Heart left ventricle (tissue), 16 donors: ENCODE results near the gene ARG2. TPM values are rescaled to one million over a fixed set of nuclear protein-coding genes. Genes with fewer than 3 reads are reported as not detected.

Experiments
- ATAC-seq, 4 donors: fragments of 200-7000 bp; cut with Tn5 transposase; one replicate each; pipeline ENCODE4 v1.9.1; 2020 to 2022; ENCODE audit warnings: moderate library complexity in 4 of 4, mild to moderate bottlenecking in 3 of 4, moderate number of reproducible peaks in 1 of 4
- DNase-seq, 5 donors: peaks; one replicate each; pipeline ENCODE4 v3.0.0-alpha.2; 2020
- H3K27ac ChIP-seq, 12 donors: fragments of 200-600 bp; sonication (generic) in 4 of 12; one replicate each; pipeline versions ENCODE4 v1.5.0 to v1.8.0; 2016 to 2022; ENCODE audit warnings: mild to moderate bottlenecking in 2 of 12
- H3K27me3 ChIP-seq, 9 donors: fragments of 200-600 bp; sonication (generic) in 2 of 9; one replicate each; pipeline versions ENCODE4 v1.5.1 to v1.8.0; 2016 to 2022; ENCODE audit warnings: mild to moderate bottlenecking in 3 of 9
- H3K36me3 ChIP-seq, 9 donors: fragments of 200-600 bp; sonication (generic) in 2 of 9; one replicate each; pipeline versions ENCODE4 v1.5.0 to v1.8.0; 2018 to 2022; ENCODE audit warnings: mild to moderate bottlenecking in 2 of 9
- H3K4me1 ChIP-seq, 12 donors: fragments of 200-600 bp; sonication (generic) in 4 of 12; one replicate each; pipeline versions ENCODE4 v1.5.0 to v1.8.0; 2016 to 2022; ENCODE audit warnings: mild to moderate bottlenecking in 3 of 12
- H3K4me3 ChIP-seq, 12 donors: fragments of 200-600 bp; sonication (generic) in 4 of 12; one replicate each; pipeline versions ENCODE4 v1.5.0 to v1.8.0; 2017 to 2022; ENCODE audit warnings: mild to moderate bottlenecking in 9 of 12, moderate library complexity in 4 of 12
- H3K9me3 ChIP-seq, 12 donors: fragments of 200-600 bp; sonication (generic) in 4 of 12; one replicate each; pipeline versions ENCODE4 v1.5.0 to v1.8.0; 2016 to 2022; ENCODE audit warnings: mild to moderate bottlenecking in 1 of 12
- POLR2A ChIP-seq, 2 donors: fragments of 450-650 bp; IDR thresholded peaks; one replicate each; pipeline ENCODE4 v1.6.1; 2017; ENCODE audit warnings: antibody characterized with exemption in 2 of 2, mild to moderate bottlenecking in 2 of 2, moderate library complexity in 2 of 2
- WGBS, 4 donors: extraction: QIAGEN DNeasy Blood & Tissue Kit in 2 of 4; methylation state at CpG; one replicate each; pipeline versions ENCODE4 v1.1.5 to v1.1.7; 2013 to 2018; 5-methylcytosine and 5-hydroxymethylcytosine counted together
- intact Hi-C, 10 donors: fragments of 100-400 bp; cut with DNase I; formaldehyde crosslinking; loops; one replicate each; pipeline versions ENCODE4 v1.11.1 to v1.14.2; 2022
- polyA plus RNA-seq, 2 donors: library from polyadenylated mRNA; stranded (reverse); fragments of 200-250 nt; gene quantifications; one replicate each; pipeline ENCODE4 v1.2.3, GENCODE V29; 2013
- total RNA-seq, 9 donors: library from RNA; depleted of rRNA in 2 of 9; stranded (reverse); fragments of >200 nt in 2 of 9; fragmentation: NEBNext Ultra II Directional in 3 of 9; extraction: Animal tissue kit (Norgen Biotek cat#: 25700) in 3 of 9; gene quantifications; one replicate each; pipeline versions ENCODE4 v1.1.0 to v1.2.4, GENCODE V29; 2016 to 2023
- TF ChIP-seq, protein P1 (sequence below), 12 donors: fragments of 200-600 bp; sonication (generic) in 4 of 12; IDR thresholded peaks; one replicate each; pipeline versions ENCODE4 v1.5.0 to v1.8.0; 2018 to 2022; ENCODE audit warnings: antibody characterized with exemption in 12 of 12, mild to moderate bottlenecking in 5 of 12
- donor health status: ischemic (EF 13 %, LVEDD 7.1; RV severe dilation, severe dysfunction).
- donor health status: healthy with polysubstance abuse.
- donor health status: DM: no; HTN: yes; CAD: no.
- donor health status: DM: no; HTN: no; CAD: no.
- donor health status: ischemic (EF 25% LVEDD 6.9; RV normal size, moderate dysfunction).
- donor health status: ischemic (EF 25% LVEDD 5.7; RV mildly dilated, moderate dysfunction).
- donor health status: healthy.
- donor health status: DM: yes; HTN: yes; CAD: no.
- donor health status: ischemic (EF 35%, LVEDD 5.7; RV mildly dilated, moderate dysfunction).
- donor health status: nonischemic (EF 11% LVEDD 7.7; RV severe dilation, severe dysfunction).
- donor health status: DM: yes; HTN: yes; CAD: no.
- donor health status: PGD.
- donor health status: ischemic (EF 29% LVEDD 5.4; RV normal size, mild dysfunction).
- donor health status: nonischemic (EF 23%, LVEDD 6.1; RV moderate dilation, normal function).

The ARG2 gene
- total and polyA plus RNA-seq, 11 donors, result 0.34 to 53.7 (median 1.5) TPM

- ATAC-seq, result no peak
- Histone ChIP-seq H3K27ac (no peak overlapping the region), H3K27me3 (no peaks in the 10 kb centered on the region), H3K36me3 (peaks cover 0 to 1% (median 0%) of the 10 kb centered on the region in 9 donors), H3K4me1 (peaks cover 0 to 30% (median 7%) of the 10 kb centered on the region in 12 donors), H3K4me3 (no peak overlapping the region), H3K9me3 (no peaks in the 10 kb centered on the region)
- WGBS, 4 donors, result 63 to 77% (median 72%) methylated on average over 1 of the region's 1 CpG
- intact Hi-C loops, result loop anchor here in 2 of 10 donors (5.0 to 10.0 kb wide), 2 partner anchors 101 to 173 kb away; no protein-coding TSS in a partner anchor
- TF ChIP-seq POLR2A (IDR thresholded peaks at IDR 0.05), result no peak
- TF ChIP-seq, protein P1, sequence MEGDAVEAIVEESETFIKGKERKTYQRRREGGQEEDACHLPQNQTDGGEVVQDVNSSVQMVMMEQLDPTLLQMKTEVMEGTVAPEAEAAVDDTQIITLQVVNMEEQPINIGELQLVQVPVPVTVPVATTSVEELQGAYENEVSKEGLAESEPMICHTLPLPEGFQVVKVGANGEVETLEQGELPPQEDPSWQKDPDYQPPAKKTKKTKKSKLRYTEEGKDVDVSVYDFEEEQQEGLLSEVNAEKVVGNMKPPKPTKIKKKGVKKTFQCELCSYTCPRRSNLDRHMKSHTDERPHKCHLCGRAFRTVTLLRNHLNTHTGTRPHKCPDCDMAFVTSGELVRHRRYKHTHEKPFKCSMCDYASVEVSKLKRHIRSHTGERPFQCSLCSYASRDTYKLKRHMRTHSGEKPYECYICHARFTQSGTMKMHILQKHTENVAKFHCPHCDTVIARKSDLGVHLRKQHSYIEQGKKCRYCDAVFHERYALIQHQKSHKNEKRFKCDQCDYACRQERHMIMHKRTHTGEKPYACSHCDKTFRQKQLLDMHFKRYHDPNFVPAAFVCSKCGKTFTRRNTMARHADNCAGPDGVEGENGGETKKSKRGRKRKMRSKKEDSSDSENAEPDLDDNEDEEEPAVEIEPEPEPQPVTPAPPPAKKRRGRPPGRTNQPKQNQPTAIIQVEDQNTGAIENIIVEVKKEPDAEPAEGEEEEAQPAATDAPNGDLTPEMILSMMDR (IDR thresholded peaks at IDR 0.05), result no peak
- DNase-seq, result no peak
Measured at GRCh38 chr14:67698179-67698578, 78.5 kb downstream of the ARG2 start.

Other genes with a start within 250 kb of the ARG2 start
- 1 to 10 TPM in 2 of 9 donors, under 1 TPM in 3, not detected in 4; 0.30 to 2.6 (median 0.90) TPM for gene PLEK2, start 207.8 kb upstream of the ARG2 start, total RNA-seq
- under 1 TPM; 0.76 to 0.87 TPM for gene PLEK2, start 207.8 kb upstream of the ARG2 start, polyA plus RNA-seq
- gene TMEM229B, start 131.2 kb upstream of the ARG2 start, total RNA-seq, result 1 to 10 TPM in 8 of 9 donors, under 1 TPM in 1; 0.69 to 6.5 (median 2.0) TPM
- gene TMEM229B, start 131.2 kb upstream of the ARG2 start, polyA plus RNA-seq, result 1 to 10 TPM in 1 of 2 donors, under 1 TPM in 1; 0.80 to 1.2 TPM
- gene PLEKHH1, start 86.6 kb upstream of the ARG2 start, total RNA-seq, result 1 to 10 TPM; 2.4 to 9.2 (median 5.2) TPM
- gene PLEKHH1, start 86.6 kb upstream of the ARG2 start, polyA plus RNA-seq, result 1 to 10 TPM; 3.4 to 6.3 TPM
- 10 to 100 TPM in 6 of 9 donors, 1 to 10 TPM in 3; 8.0 to 21.3 (median 11.4) TPM for gene PIGH, start 19.7 kb upstream of the ARG2 start, total RNA-seq
- gene PIGH, start 19.7 kb upstream of the ARG2 start, polyA plus RNA-seq, result 10 to 100 TPM; 12.2 to 30.0 TPM
- gene VTI1B, start 54.7 kb downstream of the ARG2 start, total RNA-seq, result 100 to 1,000 TPM in 7 of 9 donors, 10 to 100 TPM in 2; 78.5 to 143 (median 128) TPM
- 10 to 100 TPM; 79.8 to 99.2 TPM for gene VTI1B, start 54.7 kb downstream of the ARG2 start, polyA plus RNA-seq
- gene RDH11, start 75.8 kb downstream of the ARG2 start, total RNA-seq, result 10 to 100 TPM; 14.3 to 24.3 (median 17.8) TPM
- 10 to 100 TPM; 12.5 to 28.7 TPM for gene RDH11, start 75.8 kb downstream of the ARG2 start, polyA plus RNA-seq
- not detected for gene RDH12, start 82.0 kb downstream of the ARG2 start, total RNA-seq
- not detected for gene RDH12, start 82.0 kb downstream of the ARG2 start, polyA plus RNA-seq
- 10 to 100 TPM in 8 of 9 donors, 1 to 10 TPM in 1; 8.5 to 24.1 (median 18.8) TPM for gene ZFYVE26, start 196.7 kb downstream of the ARG2 start, total RNA-seq
- 1 to 10 TPM; 5.1 to 7.5 TPM for gene ZFYVE26, start 196.7 kb downstream of the ARG2 start, polyA plus RNA-seq
- gene RAD51B, start 199.9 kb downstream of the ARG2 start, total RNA-seq, result 10 to 100 TPM in 2 of 9 donors, 1 to 10 TPM in 7; 1.5 to 11.3 (median 3.8) TPM
- gene RAD51B, start 199.9 kb downstream of the ARG2 start, polyA plus RNA-seq, result 1 to 10 TPM; 1.3 TPM